HepG2 (cell line): ENCODE data around the gene EPSTI1. TPM values are rescaled to one million over a fixed set of nuclear protein-coding genes. Genes with fewer than 3 reads are reported as not detected.

Source experiments
- ATAC-seq: fragments of 200-7000 bp; cut with Tn5 transposase; 3 replicates; pipeline ENCODE4 v1.9.1; 2020; ENCODE audit warnings: mild to moderate bottlenecking, moderate library complexity
- BruUV-seq: library from RNA; stranded (reverse); fragments of 400-500 nt; replicated peaks from 2 replicates; lab custom pipeline; 2021; lab: Mats Ljungman, UMichigan
- CTCF ChIA-PET: fragments of 300-600 bp; formaldehyde crosslinking; extraction: SDS; loops from one replicate; lab custom pipeline; 2021; ENCODE audit warnings: low total read pairs, inconsistent platforms, low intra/inter-chr PET ratio; lab: Yijun Ruan, JAX
- POLR2A ChIA-PET: fragments of 350-600 bp; sonication (Branson Sonifier 250); formaldehyde crosslinking; loops from one replicate; lab custom pipeline; 2020; ENCODE audit warnings: antibody characterized with exemption, inconsistent platforms; lab: Yijun Ruan, JAX
- DNase-seq: peaks from one replicate; pipeline ENCODE4 v3.0.0-alpha.2; 2015; ENCODE audit warnings: low spot score
- FAIRE-seq: peaks from 3 replicates; lab custom pipeline; 2011; peaks lifted over from hg19 to GRCh38; lab: Jason Lieb, UNC
- H2AFZ ChIP-seq: one replicate; pipeline ENCODE4 v1.6.1; 2011; ENCODE audit warnings: low read length, inconsistent platforms
- H3K27ac ChIP-seq: fragments of 300-600 bp; 3 replicates; pipeline ENCODE4 v1.8.0; 2011; ENCODE audit warnings: mixed run types, mild to moderate bottlenecking, mixed read lengths, low read length, inconsistent platforms; ENCODE audit not compliant: insufficient read depth; ENCODE audit errors: extremely low read length
- H3K27me3 ChIP-seq, 2 experiments: fragments of 200-600 bp in 1 of 2; 2 replicates in 1 of 2; 3 replicates in 1 of 2; pipeline versions ENCODE4 v1.6.0 to v1.8.0; 2011; ENCODE audit warnings: low read length in 2 of 2, mild to moderate bottlenecking in 2 of 2, moderate library complexity in 2 of 2, inconsistent platforms in 1 of 2; ENCODE audit not compliant: insufficient read depth in 2 of 2, control insufficient read depth in 1 of 2
- H3K36me3 ChIP-seq, 2 experiments: fragments of 200-600 bp in 1 of 2; replicated peaks in 1 of 2; 2 replicates in 1 of 2; 3 replicates in 1 of 2; pipeline versions ENCODE4 v1.5.1 to v1.8.0; 2011; ENCODE audit warnings: low read length in 2 of 2, inconsistent platforms in 1 of 2; ENCODE audit not compliant: insufficient read depth in 2 of 2, control insufficient read depth in 1 of 2
- H3K4me1 ChIP-seq: 2 replicates; pipeline ENCODE4 v1.5.1; 2012; ENCODE audit warnings: low read length, inconsistent platforms; ENCODE audit not compliant: insufficient read depth
- H3K4me2 ChIP-seq: 2 replicates; pipeline ENCODE4 v1.6.0; 2011; ENCODE audit warnings: low read depth, low read length, inconsistent platforms
- H3K4me3 ChIP-seq, 3 experiments: fragments of 200-600 bp in 1 of 3; sonication (generic), shearing (Covaris generic) in 1 of 3; replicated peaks in 1 of 3; 2 replicates each; pipeline ENCODE4 v1.5.1; 2011 to 2016; ENCODE audit warnings: low read length in 3 of 3, inconsistent platforms in 2 of 3, low read depth in 2 of 3, mild to moderate bottlenecking in 2 of 3, control low read depth in 1 of 3, mixed read lengths in 1 of 3; ENCODE audit not compliant: insufficient read depth in 1 of 3
- H3K79me2 ChIP-seq: one replicate; pipeline ENCODE4 v1.6.1; 2011; ENCODE audit warnings: low read length, inconsistent platforms; ENCODE audit not compliant: insufficient read depth
- H3K9ac ChIP-seq: 2 replicates; pipeline ENCODE4 v1.6.0; 2011; ENCODE audit warnings: mild to moderate bottlenecking, low read depth, low read length, inconsistent platforms; ENCODE audit not compliant: insufficient read depth
- H3K9me3 ChIP-seq: 2 replicates; pipeline ENCODE4 v1.5.1; 2012; ENCODE audit warnings: mild to moderate bottlenecking, low read length
- H4K20me1 ChIP-seq: 2 replicates; pipeline ENCODE4 v1.6.0; 2011; ENCODE audit warnings: inconsistent platforms, mild to moderate bottlenecking, low read length, moderate library complexity; ENCODE audit not compliant: insufficient read depth
- ELF3 ChIP-seq: IDR thresholded peaks from 2 replicates; pipeline ENCODE4 v1.6.1; 2016; ENCODE audit warnings: missing genetic modification reagents, missing compliant biosample characterization
- GABPA ChIP-seq, 2 experiments: IDR thresholded peaks; 2 replicates each; pipeline ENCODE4 v1.6.1; 2011 to 2016; ENCODE audit warnings: low read depth in 2 of 2, low read length in 1 of 2, missing biosample characterization in 1 of 2, missing genetic modification characterization in 1 of 2
- MAFF ChIP-seq: IDR thresholded peaks from 2 replicates; pipeline ENCODE4 v1.6.1; 2011; ENCODE audit warnings: low read depth, low read length, improper control_type of control experiment
- MAFK ChIP-seq, 2 experiments: IDR thresholded peaks in 1 of 2; conservative IDR thresholded peaks in 1 of 2; 2 replicates each; pipeline ENCODE4 v1.6.1; 2011; ENCODE audit warnings: improper control_type of control experiment in 2 of 2, low read length in 2 of 2
- NR2F6 ChIP-seq, 2 experiments: IDR thresholded peaks; 2 replicates each; pipeline ENCODE4 v1.6.1; 2016; ENCODE audit warnings: antibody characterized with exemption in 1 of 2, mild to moderate bottlenecking in 1 of 2
- ZKSCAN1 ChIP-seq: fragments of 150-350 bp; IDR thresholded peaks from 2 replicates; pipeline ENCODE4 v1.6.1; 2014; ENCODE audit warnings: low read length
- WGBS: methylation state at CpG from one replicate; pipeline ENCODE4 v1.1.6; 2017; ENCODE audit warnings: low lambda C conversion rate; 5-methylcytosine and 5-hydroxymethylcytosine counted together
- in situ Hi-C: cut with HindIII; loops from 2 replicates; pipeline ENCODE4 v1.10.0; 2017; ENCODE audit warnings: low pct_unique_long_range_greater_than_20kb; ENCODE audit not compliant: extremely low pct_ligation_motif_present
- intact Hi-C: fragments of 100-400 bp; cut with micrococcal nuclease; formaldehyde crosslinking; loops from one replicate; pipeline ENCODE4 v1.10.0; 2022; ENCODE audit not compliant: unreplicated experiment
- polyA plus RNA-seq, 8 experiments: library from polyadenylated mRNA; depleted of rRNA in 3 of 8; stranded (reverse) in 7 of 8; unstranded in 1 of 8; fragments of >200 nt; fragmentation: Illumina TruSeq in 4 of 8; extraction: Trizol in 4 of 8; gene quantifications; 2 replicates each; pipeline versions ENCODE4 v1.2.1 to v1.2.3, GENCODE V29; 2011 to 2016; ENCODE audit warnings: low read depth in 4 of 8, missing spikeins in 1 of 8, mixed read lengths in 1 of 8; ENCODE audit not compliant: insufficient read depth in 1 of 8
- total RNA-seq, 5 experiments: library from RNA; depleted of rRNA; stranded (reverse); fragments of >200 nt; fragmentation: Illumina TruSeq; extraction: Trizol; gene quantifications; 2 replicates each; pipeline ENCODE4 v1.2.3, GENCODE V29; 2016; ENCODE audit warnings: low read depth in 1 of 5
- TF ChIP-seq, protein P1 (sequence below): sonication (generic); formaldehyde crosslinking; IDR thresholded peaks from 2 replicates; pipeline ENCODE4 v1.4.0; 2020; ENCODE audit warnings: missing genetic modification reagents
- TF ChIP-seq, protein P2 (sequence below): sonication (generic); formaldehyde crosslinking; IDR thresholded peaks from 2 replicates; pipeline ENCODE4 v1.5.1; 2020; ENCODE audit warnings: missing genetic modification reagents, mild to moderate bottlenecking, borderline replicate concordance
- TF ChIP-seq, protein P3 (sequence below): sonication (generic); formaldehyde crosslinking; IDR thresholded peaks from 2 replicates; pipeline ENCODE4 v1.8.0; 2022; ENCODE audit warnings: mild to moderate bottlenecking, missing genetic modification reagents, moderate library complexity
- TF ChIP-seq, protein P4 (sequence below): sonication (generic); formaldehyde crosslinking; IDR thresholded peaks from 2 replicates; pipeline ENCODE4 v1.4.0; 2020; ENCODE audit warnings: missing genetic modification reagents, borderline replicate concordance

The EPSTI1 gene
- total and polyA plus RNA-seq, 2 of the 13 experiments (the other 11 are each of a cell fraction or from before 2014, with no cell fraction given) = 0.03 TPM; not detected in 1

DNA sequence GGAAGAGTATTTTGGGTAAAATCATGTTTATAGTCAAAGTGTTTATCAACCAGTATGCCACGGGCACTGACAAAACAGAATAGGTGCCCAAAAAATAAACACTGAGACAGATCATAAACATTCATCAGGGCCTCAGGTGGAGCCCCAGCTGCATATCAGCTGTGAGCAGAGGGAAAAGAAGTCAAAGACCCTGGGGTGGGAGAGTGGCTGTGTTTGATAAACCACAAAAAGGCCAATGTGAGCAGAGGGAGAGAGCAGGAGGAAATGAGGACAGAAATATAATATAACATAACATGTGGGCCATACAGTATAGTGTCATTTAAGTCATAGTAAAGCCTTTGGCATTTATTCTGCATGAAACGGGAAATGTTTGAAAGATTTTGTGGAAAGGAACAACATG is 10.0 kb upstream of the EPSTI1 start (continued):
- TF ChIP-seq, protein P1, sequence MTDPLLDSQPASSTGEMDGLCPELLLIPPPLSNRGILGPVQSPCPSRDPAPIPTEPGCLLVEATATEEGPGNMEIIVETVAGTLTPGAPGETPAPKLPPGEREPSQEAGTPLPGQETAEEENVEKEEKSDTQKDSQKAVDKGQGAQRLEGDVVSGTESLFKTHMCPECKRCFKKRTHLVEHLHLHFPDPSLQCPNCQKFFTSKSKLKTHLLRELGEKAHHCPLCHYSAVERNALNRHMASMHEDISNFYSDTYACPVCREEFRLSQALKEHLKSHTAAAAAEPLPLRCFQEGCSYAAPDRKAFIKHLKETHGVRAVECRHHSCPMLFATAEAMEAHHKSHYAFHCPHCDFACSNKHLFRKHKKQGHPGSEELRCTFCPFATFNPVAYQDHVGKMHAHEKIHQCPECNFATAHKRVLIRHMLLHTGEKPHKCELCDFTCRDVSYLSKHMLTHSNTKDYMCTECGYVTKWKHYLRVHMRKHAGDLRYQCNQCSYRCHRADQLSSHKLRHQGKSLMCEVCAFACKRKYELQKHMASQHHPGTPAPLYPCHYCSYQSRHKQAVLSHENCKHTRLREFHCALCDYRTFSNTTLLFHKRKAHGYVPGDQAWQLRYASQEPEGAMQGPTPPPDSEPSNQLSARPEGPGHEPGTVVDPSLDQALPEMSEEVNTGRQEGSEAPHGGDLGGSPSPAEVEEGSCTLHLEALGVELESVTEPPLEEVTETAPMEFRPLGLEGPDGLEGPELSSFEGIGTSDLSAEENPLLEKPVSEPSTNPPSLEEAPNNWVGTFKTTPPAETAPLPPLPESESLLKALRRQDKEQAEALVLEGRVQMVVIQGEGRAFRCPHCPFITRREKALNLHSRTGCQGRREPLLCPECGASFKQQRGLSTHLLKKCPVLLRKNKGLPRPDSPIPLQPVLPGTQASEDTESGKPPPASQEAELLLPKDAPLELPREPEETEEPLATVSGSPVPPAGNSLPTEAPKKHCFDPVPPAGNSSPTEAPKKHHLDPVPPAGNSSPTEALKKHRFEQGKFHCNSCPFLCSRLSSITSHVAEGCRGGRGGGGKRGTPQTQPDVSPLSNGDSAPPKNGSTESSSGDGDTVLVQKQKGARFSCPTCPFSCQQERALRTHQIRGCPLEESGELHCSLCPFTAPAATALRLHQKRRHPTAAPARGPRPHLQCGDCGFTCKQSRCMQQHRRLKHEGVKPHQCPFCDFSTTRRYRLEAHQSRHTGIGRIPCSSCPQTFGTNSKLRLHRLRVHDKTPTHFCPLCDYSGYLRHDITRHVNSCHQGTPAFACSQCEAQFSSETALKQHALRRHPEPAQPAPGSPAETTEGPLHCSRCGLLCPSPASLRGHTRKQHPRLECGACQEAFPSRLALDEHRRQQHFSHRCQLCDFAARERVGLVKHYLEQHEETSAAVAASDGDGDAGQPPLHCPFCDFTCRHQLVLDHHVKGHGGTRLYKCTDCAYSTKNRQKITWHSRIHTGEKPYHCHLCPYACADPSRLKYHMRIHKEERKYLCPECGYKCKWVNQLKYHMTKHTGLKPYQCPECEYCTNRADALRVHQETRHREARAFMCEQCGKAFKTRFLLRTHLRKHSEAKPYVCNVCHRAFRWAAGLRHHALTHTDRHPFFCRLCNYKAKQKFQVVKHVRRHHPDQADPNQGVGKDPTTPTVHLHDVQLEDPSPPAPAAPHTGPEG (CRISPR knock-in tag) = no peak
- TF ChIP-seq, protein P2, sequence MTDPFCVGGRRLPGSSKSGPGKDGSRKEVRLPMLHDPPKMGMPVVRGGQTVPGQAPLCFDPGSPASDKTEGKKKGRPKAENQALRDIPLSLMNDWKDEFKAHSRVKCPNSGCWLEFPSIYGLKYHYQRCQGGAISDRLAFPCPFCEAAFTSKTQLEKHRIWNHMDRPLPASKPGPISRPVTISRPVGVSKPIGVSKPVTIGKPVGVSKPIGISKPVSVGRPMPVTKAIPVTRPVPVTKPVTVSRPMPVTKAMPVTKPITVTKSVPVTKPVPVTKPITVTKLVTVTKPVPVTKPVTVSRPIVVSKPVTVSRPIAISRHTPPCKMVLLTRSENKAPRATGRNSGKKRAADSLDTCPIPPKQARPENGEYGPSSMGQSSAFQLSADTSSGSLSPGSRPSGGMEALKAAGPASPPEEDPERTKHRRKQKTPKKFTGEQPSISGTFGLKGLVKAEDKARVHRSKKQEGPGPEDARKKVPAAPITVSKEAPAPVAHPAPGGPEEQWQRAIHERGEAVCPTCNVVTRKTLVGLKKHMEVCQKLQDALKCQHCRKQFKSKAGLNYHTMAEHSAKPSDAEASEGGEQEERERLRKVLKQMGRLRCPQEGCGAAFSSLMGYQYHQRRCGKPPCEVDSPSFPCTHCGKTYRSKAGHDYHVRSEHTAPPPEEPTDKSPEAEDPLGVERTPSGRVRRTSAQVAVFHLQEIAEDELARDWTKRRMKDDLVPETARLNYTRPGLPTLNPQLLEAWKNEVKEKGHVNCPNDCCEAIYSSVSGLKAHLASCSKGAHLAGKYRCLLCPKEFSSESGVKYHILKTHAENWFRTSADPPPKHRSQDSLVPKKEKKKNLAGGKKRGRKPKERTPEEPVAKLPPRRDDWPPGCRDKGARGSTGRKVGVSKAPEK = no peak

DNA sequence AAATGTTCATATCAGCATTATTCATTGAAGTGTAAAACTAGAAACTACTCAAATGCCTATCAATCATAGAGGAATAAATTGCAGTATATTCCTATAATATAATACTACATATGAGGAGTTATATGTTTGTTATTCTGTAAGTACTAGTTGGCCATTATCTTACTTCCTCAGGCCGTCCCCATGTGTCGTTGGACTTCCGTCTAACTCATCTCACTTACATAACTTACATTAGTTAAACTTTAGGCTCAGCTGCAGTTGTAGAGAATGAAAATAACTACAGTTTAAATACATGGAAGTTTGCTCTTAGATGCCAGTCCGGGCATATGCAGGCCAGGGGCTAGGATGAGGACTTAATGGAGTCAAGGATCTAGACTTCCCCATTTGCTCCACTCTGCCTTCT is 8.6 kb upstream of the EPSTI1 start:
- Histone ChIP-seq H3K9ac (no peak overlapping the region), H3K4me2 (no peak overlapping the region)
- CTCF ChIA-PET = no interaction called here
- POLR2A ChIA-PET = no interaction called here
- no peak for FAIRE-seq
- intact Hi-C loops = no loop called here
- TF ChIP-seq MAFK (conservative IDR thresholded peaks at IDR 0.05 in 1 of 2, IDR thresholded peaks at IDR 0.05 in 1 of 2; ENCODE audit: low read length in 2 of 2) = peak; percentile 42 to 47; a peak in 3 of 4 replicates
- peak; percentile 21; the same call in 1 of the 2 replicates for TF ChIP-seq MAFF
- TF ChIP-seq GABPA (IDR thresholded peaks at IDR 0.05; ENCODE audit: low read depth, low read length) = no peak
- TF ChIP-seq GABPA (CRISPR knock-in tag; IDR thresholded peaks at IDR 0.05; ENCODE audit: low read depth) = peak; percentile 32; the same call in 1 of the 2 replicates
- TF ChIP-seq ZKSCAN1 = no peak
- peak; percentile 29; the same call in 1 of the 2 replicates for TF ChIP-seq ELF3
- no peak for TF ChIP-seq NR2F6 (IDR thresholded peaks at IDR 0.05)
- TF ChIP-seq NR2F6 (CRISPR knock-in tag; IDR thresholded peaks at IDR 0.05) = no peak
- TF ChIP-seq, protein P3, sequence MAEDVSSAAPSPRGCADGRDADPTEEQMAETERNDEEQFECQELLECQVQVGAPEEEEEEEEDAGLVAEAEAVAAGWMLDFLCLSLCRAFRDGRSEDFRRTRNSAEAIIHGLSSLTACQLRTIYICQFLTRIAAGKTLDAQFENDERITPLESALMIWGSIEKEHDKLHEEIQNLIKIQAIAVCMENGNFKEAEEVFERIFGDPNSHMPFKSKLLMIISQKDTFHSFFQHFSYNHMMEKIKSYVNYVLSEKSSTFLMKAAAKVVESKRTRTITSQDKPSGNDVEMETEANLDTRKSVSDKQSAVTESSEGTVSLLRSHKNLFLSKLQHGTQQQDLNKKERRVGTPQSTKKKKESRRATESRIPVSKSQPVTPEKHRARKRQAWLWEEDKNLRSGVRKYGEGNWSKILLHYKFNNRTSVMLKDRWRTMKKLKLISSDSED (CRISPR knock-in tag) = no peak
- TF ChIP-seq, protein P4, sequence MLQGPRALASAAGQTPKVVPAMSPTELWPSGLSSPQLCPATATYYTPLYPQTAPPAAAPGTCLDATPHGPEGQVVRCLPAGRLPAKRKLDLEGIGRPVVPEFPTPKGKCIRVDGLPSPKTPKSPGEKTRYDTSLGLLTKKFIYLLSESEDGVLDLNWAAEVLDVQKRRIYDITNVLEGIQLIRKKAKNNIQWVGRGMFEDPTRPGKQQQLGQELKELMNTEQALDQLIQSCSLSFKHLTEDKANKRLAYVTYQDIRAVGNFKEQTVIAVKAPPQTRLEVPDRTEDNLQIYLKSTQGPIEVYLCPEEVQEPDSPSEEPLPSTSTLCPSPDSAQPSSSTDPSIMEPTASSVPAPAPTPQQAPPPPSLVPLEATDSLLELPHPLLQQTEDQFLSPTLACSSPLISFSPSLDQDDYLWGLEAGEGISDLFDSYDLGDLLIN (CRISPR knock-in tag) = no peak
- TF ChIP-seq, all 625 proteins: peak for 4
- Histone ChIP-seq H3K9me3 (no peaks in the 10 kb centered on the region), H2AFZ (no peak overlapping the region), H4K20me1 (no peaks in the 10 kb centered on the region), H3K4me3 (no peak overlapping the region), H3K27ac (no peak overlapping the region), H3K4me1 (peaks cover 22% of the 10 kb centered on the region), H3K36me3 (no peaks in the 10 kb centered on the region), H3K79me2 (no peaks in the 10 kb centered on the region), H3K27me3 (no peaks in the 10 kb centered on the region)
- 3% methylated on average over 4 of the region's 4 CpGs for WGBS
- in situ Hi-C loops = no loop called here
- DNase-seq = no peak
- BruUV-seq = no TSS peak
- ATAC-seq = no peak
